ENCODE results near the gene TUT4.

TUT4 gene

GRCh38 chr1:52455686-52456085, 97.2 kb downstream of the TUT4 start:
- no peak for DNase-seq

GRCh38 chr1:52454779-52455178, 98.1 kb downstream of the TUT4 start:
- no peak for DNase-seq

- DNase-seq: peak; percentile 3
Measured at GRCh38 chr1:52454127-52454526, 98.8 kb downstream of the TUT4 start.

GRCh38 chr1:52444463-52444862, 108.4 kb downstream of the TUT4 start:
- DNase-seq: no peak

- no peak for DNase-seq
Measured at GRCh38 chr1:52439976-52440375, 112.9 kb downstream of the TUT4 start.

- no peak for DNase-seq
Measured at GRCh38 chr1:52436817-52437216, 116.1 kb downstream of the TUT4 start.

GRCh38 chr1:52435650-52436049, 117.2 kb downstream of the TUT4 start:
- no peak for DNase-seq

GRCh38 chr1:52435211-52435610, 117.7 kb downstream of the TUT4 start:
- no peak for DNase-seq

GRCh38 chr1:52432807-52433206, 120.1 kb downstream of the TUT4 start:
- DNase-seq: no peak

- no peak for DNase-seq
Measured at GRCh38 chr1:52427152-52427551, 125.7 kb downstream of the TUT4 start.

GRCh38 chr1:52426371-52426770, 126.5 kb downstream of the TUT4 start:
- DNase-seq: peak; percentile 3

GRCh38 chr1:52424813-52425212, 128.1 kb downstream of the TUT4 start:
- no peak for DNase-seq

- no peak for DNase-seq
Measured at GRCh38 chr1:52424231-52424636, 128.7 kb downstream of the TUT4 start.

- DNase-seq: no peak
Measured at GRCh38 chr1:52423771-52424170, 129.1 kb downstream of the TUT4 start.

- DNase-seq: no peak
Measured at GRCh38 chr1:52423055-52423454, 129.8 kb downstream of the TUT4 start.

- no peak for DNase-seq
Measured at GRCh38 chr1:52420713-52421112, 132.2 kb downstream of the TUT4 start.

GRCh38 chr1:52416811-52417210, 136.1 kb downstream of the TUT4 start:
- DNase-seq: no peak

GRCh38 chr1:52414942-52415341, 137.9 kb downstream of the TUT4 start:
- no peak for DNase-seq

GRCh38 chr1:52413410-52413989, 139.4 kb downstream of the TUT4 start:
- no peak for DNase-seq

- DNase-seq: no peak
Measured at GRCh38 chr1:52404975-52405338, 147.9 kb downstream of the TUT4 start.

GRCh38 chr1:52404116-52404974, 148.5 kb downstream of the TUT4 start, which contains the start of the genes ORC1 and PRPF38A:
ORC1 (minus strand) TSS chr1:52404423; CDS start chr1:52402223, 2,200 bp downstream.
PRPF38A (plus strand) TSS chr1:52404602; CDS start chr1:52404750, 148 bp downstream.
- peak; percentile 97 for DNase-seq

- peak; percentile 68 for DNase-seq
Measured at GRCh38 chr1:52403566-52404115, 149.3 kb downstream of the TUT4 start.

GRCh38 chr1:52402860-52403240, 150.0 kb downstream of the TUT4 start:
- DNase-seq: no peak

- DNase-seq: no peak
Measured at GRCh38 chr1:52400131-52400530, 152.8 kb downstream of the TUT4 start.
